Type B pancreatic cell (in vitro differentiated cells): ENCODE results near the gene FAM50B. TPM values are rescaled to one million over a fixed set of nuclear protein-coding genes. Genes with fewer than 3 reads are reported as not detected.

Experiments
- DNase-seq: peaks from one replicate; pipeline ENCODE4 v3.0.0; 2021; ENCODE audit warnings: mixed read lengths; ENCODE audit not compliant: unreplicated experiment; ENCODE audit errors: extremely low spot score
- H3K27ac Mint-ChIP-seq: 2 replicates; pipeline ENCODE4 v1.8.0; 2021; ENCODE audit warnings: mild to moderate bottlenecking, mixed read lengths
- H3K27me3 Mint-ChIP-seq: 2 replicates; pipeline ENCODE4 v1.8.0; 2021; ENCODE audit warnings: mixed read lengths
- H3K36me3 Mint-ChIP-seq: 2 replicates; pipeline ENCODE4 v1.8.0; 2021; ENCODE audit warnings: mixed read lengths
- H3K4me1 Mint-ChIP-seq: one replicate; pipeline ENCODE4 v1.8.0; 2021; ENCODE audit warnings: mixed read lengths; ENCODE audit not compliant: unreplicated experiment
- H3K4me3 Mint-ChIP-seq: 2 replicates; pipeline ENCODE4 v1.8.0; 2021; ENCODE audit warnings: mild to moderate bottlenecking, mixed read lengths
- H3K9me3 Mint-ChIP-seq: 2 replicates; pipeline ENCODE4 v1.8.0; 2021; ENCODE audit warnings: mixed read lengths
- CTCF ChIP-seq: fragments of 200-600 bp; sonication (generic); conservative IDR thresholded peaks from 2 replicates; pipeline ENCODE4 v1.5.0; 2021; ENCODE audit warnings: antibody characterized with exemption, mild to moderate bottlenecking
- total RNA-seq: library from RNA; stranded (reverse); gene quantifications from 2 replicates; pipeline ENCODE4 v1.2.1, GENCODE V29; 2021; ENCODE audit warnings: low replicate concordance

FAM50B gene
- total RNA-seq, 1 donor from 2014 or later = 1.8 TPM

GRCh38 chr6:3884007-3884745 is 35.0 kb downstream of the FAM50B start:
- peaks cover 6% of the 10 kb centered on the region for H3K9me3 Mint-ChIP-seq
- DNase-seq = no peak

GRCh38 chr6:3885262-3886036 is 36.3 kb downstream of the FAM50B start:
- DNase-seq = no peak
- no peak overlapping the region for H3K27ac Mint-ChIP-seq
- peaks cover 28% of the 10 kb centered on the region for H3K4me1 Mint-ChIP-seq

More at GRCh38 chr6:3884007-3884745, 35.0 kb downstream of the FAM50B start:
- peak overlapping the region; percentile 4 for H3K4me3 Mint-ChIP-seq
- no peak for TF ChIP-seq CTCF
- peak overlapping the region; percentile 82 for H3K27ac Mint-ChIP-seq
- H3K36me3 Mint-ChIP-seq = no peaks in the 10 kb centered on the region
- no peaks in the 10 kb centered on the region for H3K27me3 Mint-ChIP-seq
- H3K4me1 Mint-ChIP-seq = peaks cover 28% of the 10 kb centered on the region

GRCh38 chr6:3887150-3887700 is 38.1 kb downstream of the FAM50B start:
- Mint-ChIP-seq H3K4me3 (no peak overlapping the region), H3K27ac (peak overlapping the region; percentile 3), H3K27me3 (no peaks in the 10 kb centered on the region), H3K4me1 (peaks cover 34% of the 10 kb centered on the region), H3K9me3 (no peaks in the 10 kb centered on the region), H3K36me3 (no peaks in the 10 kb centered on the region)
- DNase-seq = no peak
- TF ChIP-seq CTCF = peak; percentile 50

More at GRCh38 chr6:3885262-3886036, 36.3 kb downstream of the FAM50B start:
- Mint-ChIP-seq H3K4me3 (no peak overlapping the region), H3K27me3 (no peaks in the 10 kb centered on the region), H3K36me3 (no peaks in the 10 kb centered on the region), H3K9me3 (peaks cover 5% of the 10 kb centered on the region)
- TF ChIP-seq CTCF = peak; percentile 47

- no peaks in the 10 kb centered on the region for H3K27me3 Mint-ChIP-seq
- TF ChIP-seq CTCF = no peak
- no peak overlapping the region for H3K4me3 Mint-ChIP-seq
- peaks cover 42% of the 10 kb centered on the region for H3K4me1 Mint-ChIP-seq
- H3K9me3 Mint-ChIP-seq = no peaks in the 10 kb centered on the region
- no peak for DNase-seq
- H3K36me3 Mint-ChIP-seq = no peaks in the 10 kb centered on the region
- no peak overlapping the region for H3K27ac Mint-ChIP-seq
Measured at GRCh38 chr6:3888153-3888957, 39.2 kb downstream of the FAM50B start.

GRCh38 chr6:3890047-3890446 is 40.9 kb downstream of the FAM50B start:
- H3K27me3 Mint-ChIP-seq = no peaks in the 10 kb centered on the region
- no peaks in the 10 kb centered on the region for H3K36me3 Mint-ChIP-seq
- H3K4me3 Mint-ChIP-seq = no peak overlapping the region
- H3K9me3 Mint-ChIP-seq = no peaks in the 10 kb centered on the region
- no peak overlapping the region for H3K27ac Mint-ChIP-seq
- peaks cover 37% of the 10 kb centered on the region for H3K4me1 Mint-ChIP-seq
- no peak for DNase-seq
- no peak for TF ChIP-seq CTCF
